Measurements from ENCODE around the gene RPS5.
A peak's percentile ranks its signal among the peaks of the same experiment; 100 is the strongest.
"Not testable (repeated sequence)": the region's sequence is repeated elsewhere in the genome, so short reads cannot be mapped to it uniquely, and the experiment has no call there.

RPS5 gene

GRCh38 chr19:58356766-58357480 is 30.1 kb upstream of the RPS5 start:
- DNase-seq (ENCODE audit: low spot score), result peak; percentile 23

GRCh38 chr19:58357481-58358145 is 29.5 kb upstream of the RPS5 start:
- no peak for DNase-seq (ENCODE audit: low spot score)

GRCh38 chr19:58361900-58362271 is 25.2 kb upstream of the RPS5 start:
- no peak for DNase-seq (ENCODE audit: low spot score)

DNA sequence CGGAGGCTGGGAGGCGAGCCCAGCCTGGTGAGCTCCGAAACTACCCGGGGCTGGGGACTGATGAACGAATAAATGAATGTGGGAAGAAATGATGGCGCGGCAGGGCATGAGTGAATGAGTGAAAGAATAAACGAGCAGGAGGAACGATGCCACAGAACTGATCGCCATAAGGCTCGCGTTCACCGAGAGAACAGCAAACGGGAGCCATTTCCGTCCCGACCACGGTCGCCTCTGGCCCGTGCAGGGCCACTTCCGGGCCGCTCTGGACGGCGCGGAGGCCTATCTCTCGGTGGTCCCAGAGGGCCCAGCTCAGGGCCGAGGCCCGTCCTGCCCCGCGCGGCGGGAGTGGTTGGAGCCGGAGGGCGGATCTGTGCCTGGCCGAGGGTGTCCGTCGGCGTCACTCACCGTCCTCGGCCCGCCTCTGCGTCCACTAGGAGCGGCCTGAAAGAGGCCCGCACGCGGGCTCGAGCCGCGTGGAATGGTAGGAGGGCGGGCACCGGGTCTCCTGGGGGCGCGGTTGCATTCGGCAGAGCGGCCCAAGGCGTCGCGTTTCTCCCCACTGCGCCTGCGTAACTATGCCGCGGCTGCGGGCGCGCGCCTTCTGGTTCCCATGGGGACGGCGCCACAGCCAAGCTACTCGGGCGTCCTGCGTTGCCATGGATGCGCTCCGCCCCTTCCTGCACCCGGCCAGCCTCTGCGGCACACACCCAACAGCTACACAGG is 24.6 kb upstream of the RPS5 start, which contains the start of gene ZNF497:
ZNF497 (minus strand) TSS at position 480 of the 723 bp plus-strand sequence. CDS start 5,116 bp downstream, outside the sequence.
- peak; percentile 98 for DNase-seq (ENCODE audit: low spot score)

DNA sequence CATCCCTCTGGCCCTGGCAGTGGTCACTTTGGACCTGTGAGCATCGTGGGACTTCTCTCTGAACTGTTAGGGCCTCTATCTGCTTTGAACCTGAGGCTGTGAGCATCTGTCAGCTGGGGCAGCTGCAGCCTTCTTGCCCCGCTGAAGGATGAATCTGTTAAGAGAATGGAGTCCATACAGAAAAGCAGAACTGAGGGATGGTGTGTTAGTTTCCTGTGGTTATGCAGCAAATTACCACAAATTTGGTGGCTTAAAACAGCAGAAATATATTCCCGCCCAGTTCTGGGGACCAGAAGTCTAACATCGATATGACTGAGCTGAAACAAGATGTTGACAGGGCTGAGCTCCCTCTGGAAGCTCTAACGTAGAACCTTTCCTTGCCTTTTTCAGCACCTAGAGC is 22.9 kb upstream of the RPS5 start:
- no peak for DNase-seq (ENCODE audit: low spot score)

DNA sequence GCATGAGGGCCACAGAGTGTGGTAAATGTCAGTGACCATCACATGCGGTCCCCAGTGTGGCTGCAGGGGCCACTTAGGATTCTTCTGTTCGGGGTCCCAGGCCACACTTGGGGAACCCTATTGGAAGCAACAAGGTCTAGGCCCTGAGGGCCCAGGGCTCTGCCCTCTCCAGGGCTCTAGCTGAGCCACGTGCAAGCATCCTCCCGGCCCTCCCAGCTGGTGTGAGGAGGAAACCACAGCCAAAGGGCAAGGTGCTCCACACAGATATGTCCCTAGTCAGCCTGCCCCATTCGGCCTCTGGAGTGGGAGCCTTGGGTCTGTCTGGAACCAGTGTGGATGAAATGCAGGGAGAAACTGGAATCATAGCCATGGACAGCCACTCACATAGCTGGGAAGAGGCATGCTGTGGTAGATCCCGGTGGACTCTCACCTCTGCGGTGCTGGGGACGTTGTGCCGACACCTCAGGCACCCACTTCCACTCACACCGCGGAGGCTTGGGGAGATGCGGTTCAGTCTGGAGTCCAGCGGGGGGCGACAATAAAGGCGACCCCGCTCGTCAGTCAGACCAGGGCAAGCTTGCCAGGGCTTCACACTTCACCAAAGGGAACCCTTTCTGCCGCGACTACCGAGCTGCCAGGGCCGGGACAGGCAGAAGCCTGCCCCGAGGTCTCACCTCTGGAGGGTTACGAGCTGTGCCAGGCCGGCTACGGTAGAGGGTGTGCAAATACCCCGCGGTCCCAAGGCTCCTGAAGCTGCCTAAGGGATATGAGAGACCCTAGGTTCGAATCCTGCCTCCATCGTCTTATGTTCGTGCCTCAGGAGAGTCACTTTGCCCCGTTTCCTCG is 20.3 kb upstream of the RPS5 start:
- DNase-seq (ENCODE audit: low spot score), result no peak

DNA sequence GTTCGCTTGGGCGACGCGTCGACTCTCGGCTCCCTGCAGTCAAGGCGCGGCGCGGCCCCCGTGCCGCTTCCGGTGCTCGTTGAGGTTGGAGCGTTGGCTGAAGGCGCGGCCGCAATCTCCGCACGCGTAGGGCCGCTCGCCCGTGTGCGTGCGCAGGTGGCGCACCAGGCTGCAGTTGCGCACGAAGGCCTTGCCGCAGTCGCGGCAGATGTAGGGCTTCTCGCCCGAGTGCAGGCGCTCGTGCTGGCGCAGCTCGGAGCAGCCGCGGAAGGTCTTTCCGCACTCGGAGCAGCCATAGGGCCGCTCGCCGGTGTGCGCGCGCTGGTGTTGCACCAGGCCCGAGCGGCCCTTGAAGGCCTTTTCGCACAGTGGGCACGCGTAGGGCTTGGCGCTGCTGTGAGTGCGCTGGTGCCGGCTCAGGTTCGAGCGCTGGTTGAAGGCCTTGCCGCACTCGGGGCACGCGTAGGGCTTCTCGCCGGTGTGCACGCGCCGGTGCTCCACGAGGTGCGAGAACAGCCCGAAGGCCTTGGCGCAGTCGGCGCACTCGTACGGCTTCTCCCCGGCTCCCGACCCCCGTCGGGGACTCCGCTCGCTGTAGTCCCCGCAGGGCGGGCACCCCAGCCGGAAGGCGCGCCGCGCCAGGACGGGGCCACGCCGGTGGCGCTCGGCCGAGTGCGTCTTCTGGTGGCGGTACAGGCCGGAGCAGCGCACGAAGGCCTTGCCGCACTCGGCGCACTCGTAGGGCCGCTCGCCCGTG is 19.2 kb upstream of the RPS5 start:
- no peak for DNase-seq (ENCODE audit: low spot score)

GRCh38 chr19:58368561-58369360 is 18.3 kb upstream of the RPS5 start:
- no peak for DNase-seq (ENCODE audit: low spot score)

DNA sequence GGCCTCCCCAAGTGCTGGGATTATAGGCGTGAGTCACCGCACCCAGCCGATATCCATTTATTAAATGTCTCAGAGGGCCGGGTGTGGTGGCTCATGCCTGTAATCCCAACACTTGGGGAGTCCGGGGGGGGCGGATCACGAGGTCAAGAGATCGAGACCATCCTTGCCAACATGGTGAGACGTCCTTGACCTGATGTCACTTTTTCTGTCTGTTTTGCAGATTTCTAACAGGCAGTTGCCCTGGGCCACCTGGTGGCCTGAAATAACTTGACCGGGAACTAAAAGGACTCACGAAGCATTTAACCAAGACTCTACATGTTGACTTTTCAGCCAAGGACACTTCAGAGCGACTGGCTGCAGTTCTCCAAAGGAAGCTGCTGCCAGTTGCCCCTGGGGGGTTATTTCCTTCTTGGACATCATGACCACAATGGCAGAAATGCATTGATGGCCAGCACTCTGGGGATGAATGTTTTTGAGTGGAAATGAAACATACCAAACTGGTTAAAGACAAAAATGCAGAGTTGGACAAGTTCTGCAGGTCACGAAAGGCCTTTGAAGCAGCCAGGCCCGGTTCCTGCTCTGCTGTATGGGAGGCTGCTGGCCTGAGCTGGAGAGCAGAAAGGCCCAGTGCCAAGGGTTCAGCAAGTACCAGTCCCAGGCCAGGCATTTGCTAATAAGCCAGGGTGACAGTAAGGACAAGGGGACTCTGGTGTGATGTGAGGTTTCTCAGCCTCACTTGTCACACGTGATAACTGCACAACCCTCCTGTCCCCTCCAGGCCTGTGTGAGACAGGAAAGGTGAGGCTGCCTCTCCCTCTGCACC is 14.5 kb upstream of the RPS5 start:
- DNase-seq (ENCODE audit: low spot score), result no peak

DNA sequence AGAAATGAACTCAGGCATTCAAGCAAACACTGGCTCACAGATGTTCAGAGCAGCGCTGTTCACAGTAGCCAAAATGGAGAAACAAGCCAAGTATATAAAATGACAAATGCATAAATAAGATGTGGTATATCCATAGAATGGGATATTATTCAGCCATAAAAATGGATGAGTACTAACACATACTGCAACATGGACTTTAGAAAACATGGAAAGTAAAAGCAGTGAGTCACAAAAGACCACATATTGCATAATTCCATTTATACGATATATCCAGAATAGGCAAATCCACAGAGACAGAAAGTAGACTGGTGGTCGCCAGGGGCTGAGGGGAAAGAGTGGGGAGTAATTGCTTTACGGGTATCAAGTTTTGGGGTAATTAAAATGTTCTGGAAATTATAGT is 12.9 kb upstream of the RPS5 start:
- no peak for DNase-seq (ENCODE audit: low spot score)

GRCh38 chr19:58376724-58377123 is 10.3 kb upstream of the RPS5 start:
- not testable (repeated sequence) for DNase-seq (ENCODE audit: low spot score)

GRCh38 chr19:58379246-58379645 is 7.8 kb upstream of the RPS5 start:
- no peak for DNase-seq (ENCODE audit: low spot score)

DNA sequence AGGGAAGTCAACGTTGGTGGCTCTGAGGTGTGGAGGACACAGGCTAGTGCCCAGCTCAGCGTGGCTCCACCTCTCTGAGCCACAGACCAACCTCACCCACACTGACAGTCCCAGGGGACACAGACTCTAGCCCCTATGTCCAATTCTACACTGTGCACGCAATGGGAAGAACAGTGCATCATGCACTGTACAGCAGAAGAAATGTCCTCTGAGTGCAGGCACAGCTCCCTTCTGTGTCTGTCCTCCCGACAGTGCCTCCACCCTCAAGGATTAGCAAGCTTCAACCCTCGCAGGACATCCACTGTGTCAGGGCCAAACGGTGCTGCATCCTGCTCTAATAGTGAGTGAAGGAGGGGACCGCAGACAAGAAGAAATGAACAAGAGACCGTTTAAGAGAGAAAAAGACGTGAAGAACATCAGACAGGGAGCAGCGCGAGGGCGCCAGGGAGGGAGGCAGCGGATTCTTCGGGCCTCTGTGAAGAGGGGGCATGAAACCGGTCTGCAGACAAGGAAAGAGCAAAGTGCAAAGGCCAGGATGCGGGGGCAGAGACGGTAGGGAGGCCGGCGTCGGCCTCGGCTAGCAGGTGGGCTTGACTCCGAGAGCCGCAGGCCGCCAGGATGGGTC is 6.9 kb upstream of the RPS5 start:
- no peak for DNase-seq (ENCODE audit: low spot score)

DNA sequence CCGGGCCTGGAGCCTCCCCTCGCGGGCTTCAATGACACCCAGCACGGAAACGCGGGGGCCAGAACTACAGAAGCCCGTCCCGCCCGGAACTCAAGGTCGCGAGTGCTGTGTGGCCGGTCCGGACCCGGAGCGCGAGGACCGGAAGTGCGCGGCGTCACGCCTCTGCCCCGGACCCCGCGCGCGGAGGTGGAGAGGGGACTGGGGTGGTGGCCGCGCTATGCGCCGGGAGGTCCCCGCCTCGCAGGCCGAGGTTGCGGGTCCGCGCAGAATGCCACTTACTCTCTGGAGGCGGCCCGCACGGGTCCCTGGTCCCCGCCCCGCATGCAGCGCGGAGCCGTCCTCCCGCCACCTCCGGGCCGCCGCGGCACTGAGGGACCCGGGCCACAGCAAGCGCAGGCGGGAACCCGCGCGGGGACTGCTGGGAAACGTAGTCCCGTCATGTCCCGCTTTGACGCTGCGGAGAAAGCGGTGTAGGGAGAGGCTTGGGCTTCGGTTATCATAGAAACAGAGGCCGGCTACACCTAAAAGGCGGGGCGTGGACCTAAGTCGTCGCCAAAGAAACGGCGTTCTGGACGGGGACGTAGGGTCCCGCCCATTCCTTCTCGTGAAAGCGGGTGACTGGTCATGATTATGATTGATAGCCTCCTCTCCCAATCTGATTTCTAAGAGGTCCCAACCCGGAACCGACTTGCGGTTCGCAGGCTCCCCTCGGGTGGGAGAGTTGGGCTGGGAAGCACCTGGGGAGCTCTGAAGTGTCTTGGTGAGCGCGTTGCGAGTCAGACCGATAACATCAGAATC is 6.2 kb upstream of the RPS5 start, which contains the start of gene ZNF837:
ZNF837 (minus strand) TSS at position 369 of the 798 bp plus-strand sequence. CDS start 11,698 bp downstream, outside the sequence.
- DNase-seq (ENCODE audit: low spot score), result peak; percentile 96

- no peak for DNase-seq (ENCODE audit: low spot score)
Observed at GRCh38 chr19:58381460-58382212, 5.4 kb upstream of the RPS5 start.

DNA sequence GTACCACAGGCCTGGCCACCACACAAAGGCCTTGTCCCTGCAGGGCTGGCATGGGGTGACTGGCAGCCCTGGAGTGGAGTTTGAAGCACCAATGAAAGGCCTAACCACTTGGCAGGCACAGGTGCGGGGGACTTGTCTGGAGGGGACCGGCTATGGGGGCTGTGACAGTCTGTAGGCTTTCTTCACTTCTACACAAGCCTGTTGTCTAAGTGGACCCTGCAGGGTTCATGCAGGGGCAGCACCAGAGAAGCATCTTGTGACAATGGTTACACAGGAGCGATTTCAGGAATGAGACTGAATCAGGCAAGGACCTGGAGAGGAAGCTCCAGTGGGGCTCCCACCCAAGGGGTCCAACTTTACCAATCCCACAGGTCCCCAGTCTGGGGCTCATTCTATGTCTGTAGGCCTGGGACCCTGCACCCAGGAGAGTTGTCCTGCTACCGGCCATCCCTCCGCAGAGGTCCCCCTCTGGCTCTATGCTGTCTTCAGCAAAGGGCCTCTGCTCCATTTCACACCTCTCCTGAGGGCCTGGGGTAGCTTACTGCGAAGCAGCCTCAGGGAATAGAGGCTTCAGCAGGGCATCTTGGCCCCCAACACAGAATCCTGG is 4.0 kb upstream of the RPS5 start:
- DNase-seq (ENCODE audit: low spot score), result no peak

- no peak for DNase-seq (ENCODE audit: low spot score)
Observed at GRCh38 chr19:58385313-58385890, 1.7 kb upstream of the RPS5 start.
